WTC11 (cell line): ENCODE measurements around the gene GRAMD1A. TPM values are rescaled to one million over a fixed set of nuclear protein-coding genes. Genes with fewer than 3 reads are reported as not detected.
A peak's percentile ranks its signal among the peaks of the same experiment; 100 is the strongest.

Experiments
- ATAC-seq: fragments of 200-7000 bp; cut with Tn5 transposase; 2 replicates; pipeline ENCODE4 v1.10.0; 2021; ENCODE audit warnings: mild to moderate bottlenecking, moderate library complexity
- CTCF ChIA-PET: fragments of 300-600 bp; sonication (Branson Sonifier 250); formaldehyde crosslinking; loops from one replicate; lab custom pipeline; 2021; ENCODE audit warnings: antibody characterized with exemption; lab: Charles Lee
- POLR2A ChIA-PET: fragments of 350-600 bp; sonication (Branson Sonifier 250); formaldehyde crosslinking; loops from one replicate; lab custom pipeline; 2021; ENCODE audit warnings: antibody characterized with exemption; lab: Charles Lee
- DNase-seq: peaks from one replicate; pipeline ENCODE4 v3.0.0; 2021; ENCODE audit warnings: low spot score
- H3K27ac Mint-ChIP-seq: 2 replicates; pipeline ENCODE4 v1.8.0; 2021; ENCODE audit warnings: mixed read lengths
- H3K27me3 Mint-ChIP-seq: 2 replicates; pipeline ENCODE4 v1.8.0; 2021; ENCODE audit warnings: low read depth, mild to moderate bottlenecking, moderate library complexity, mixed read lengths
- H3K36me3 Mint-ChIP-seq: 2 replicates; pipeline ENCODE4 v1.8.0; 2021; ENCODE audit warnings: mixed read lengths
- H3K4me1 Mint-ChIP-seq: 2 replicates; pipeline ENCODE4 v1.8.0; 2022; ENCODE audit warnings: mixed read lengths
- H3K4me3 Mint-ChIP-seq: 2 replicates; pipeline ENCODE4 v1.8.0; 2021; ENCODE audit warnings: mild to moderate bottlenecking, moderate library complexity, mixed read lengths
- H3K9me3 Mint-ChIP-seq: 2 replicates; pipeline ENCODE4 v1.8.0; 2021; ENCODE audit warnings: mixed read lengths
- ATF1 ChIP-seq: sonication (generic); formaldehyde crosslinking; IDR thresholded peaks from 2 replicates; pipeline ENCODE4 v1.8.1; 2023; ENCODE audit warnings: mild to moderate bottlenecking, moderate library complexity, missing genetic modification reagents
- ATF2 ChIP-seq: sonication (generic); formaldehyde crosslinking; IDR thresholded peaks from 2 replicates; pipeline ENCODE4 v1.8.1; 2022; ENCODE audit warnings: low read depth, missing genetic modification reagents, borderline replicate concordance
- ATF6 ChIP-seq: sonication (generic); formaldehyde crosslinking; IDR thresholded peaks from 2 replicates; pipeline ENCODE4 v1.8.1; 2023; ENCODE audit warnings: mild to moderate bottlenecking, missing genetic modification reagents
- CDX4 ChIP-seq: fragments of 250-450 bp; sonication (Bioruptor Pico); IDR thresholded peaks from 2 replicates; pipeline ENCODE4 v1.9.0; 2021; ENCODE audit warnings: moderate library complexity, mild to moderate bottlenecking, inconsistent platforms, borderline replicate concordance
- CREM ChIP-seq: sonication (generic); formaldehyde crosslinking; IDR thresholded peaks from 2 replicates; pipeline ENCODE4 v1.8.1; 2022; ENCODE audit warnings: mild to moderate bottlenecking, missing genetic modification reagents, moderate library complexity
- FOXJ3 ChIP-seq: sonication (generic); formaldehyde crosslinking; IDR thresholded peaks from 2 replicates; pipeline ENCODE4 v1.9.0; 2021; ENCODE audit warnings: missing genetic modification reagents, mild to moderate bottlenecking, borderline replicate concordance
- FOXP4 ChIP-seq: sonication (generic); formaldehyde crosslinking; IDR thresholded peaks from 2 replicates; pipeline ENCODE4 v1.8.0; 2022; ENCODE audit warnings: mild to moderate bottlenecking, missing genetic modification reagents
- IRF2 ChIP-seq: sonication (generic); formaldehyde crosslinking; IDR thresholded peaks from 2 replicates; pipeline ENCODE4 v1.8.0; 2022; ENCODE audit warnings: low read depth, missing genetic modification reagents, borderline replicate concordance
- MYBL2 ChIP-seq: sonication (generic); formaldehyde crosslinking; IDR thresholded peaks from 2 replicates; pipeline ENCODE4 v1.8.1; 2023; ENCODE audit warnings: mild to moderate bottlenecking, moderate library complexity, missing genetic modification reagents
- PRDM15 ChIP-seq: sonication (generic); formaldehyde crosslinking; IDR thresholded peaks from 2 replicates; pipeline ENCODE4 v1.8.0; 2022; ENCODE audit warnings: missing genetic modification reagents
- RORB ChIP-seq: fragments of 250-450 bp; sonication (Bioruptor Pico); IDR thresholded peaks from 2 replicates; pipeline ENCODE4 v1.9.0; 2021; ENCODE audit warnings: mild to moderate bottlenecking
- SMAD3 ChIP-seq: sonication (generic); formaldehyde crosslinking; IDR thresholded peaks from 2 replicates; pipeline ENCODE4 v1.8.0; 2022; ENCODE audit warnings: missing genetic modification reagents, mild to moderate bottlenecking, borderline replicate concordance
- SMAD4 ChIP-seq: sonication (generic); formaldehyde crosslinking; IDR thresholded peaks from 2 replicates; pipeline ENCODE4 v1.8.0; 2022; ENCODE audit warnings: mild to moderate bottlenecking, missing genetic modification reagents
- SP1 ChIP-seq: sonication (generic); formaldehyde crosslinking; conservative IDR thresholded peaks from 2 replicates; pipeline ENCODE4 v1.8.1; 2022; ENCODE audit warnings: missing genetic modification reagents
- TEAD1 ChIP-seq: sonication (generic); formaldehyde crosslinking; IDR thresholded peaks from 2 replicates; pipeline ENCODE4 v1.8.0; 2022; ENCODE audit warnings: mild to moderate bottlenecking, missing genetic modification reagents
- USF1 ChIP-seq: sonication (generic); formaldehyde crosslinking; IDR thresholded peaks from 2 replicates; pipeline ENCODE4 v1.8.0; 2022; ENCODE audit warnings: mild to moderate bottlenecking, missing genetic modification reagents
- ZNF138 ChIP-seq: sonication (generic); formaldehyde crosslinking; conservative IDR thresholded peaks from 2 replicates; pipeline ENCODE4 v1.8.1; 2022; ENCODE audit warnings: mild to moderate bottlenecking, moderate library complexity, missing genetic modification reagents
- ZNF219 ChIP-seq: sonication (generic); formaldehyde crosslinking; IDR thresholded peaks from 2 replicates; pipeline ENCODE4 v1.8.0; 2023; ENCODE audit warnings: missing genetic modification reagents, mild to moderate bottlenecking, borderline replicate concordance
- ZSCAN18 ChIP-seq: fragments of 250-450 bp; sonication (Bioruptor Pico); IDR thresholded peaks from 2 replicates; pipeline ENCODE4 v2.1.2; 2022; ENCODE audit warnings: mild to moderate bottlenecking, moderate library complexity
- total RNA-seq: library from RNA; stranded (reverse); gene quantifications from 3 replicates; pipeline ENCODE4 v1.2.3, GENCODE V29; 2021

The GRAMD1A gene
- total RNA-seq, 1 experiment from 2014 or later, result 389 TPM

- ChIA-PET POLR2A (no interaction called here), CTCF (no interaction called here)
- Mint-ChIP-seq H3K36me3 (peaks cover 77% of the 10 kb centered on the region), H3K27ac (no peak overlapping the region), H3K4me3 (no peak overlapping the region), H3K27me3 (peaks cover 4% of the 10 kb centered on the region), H3K4me1 (no peaks in the 10 kb centered on the region), H3K9me3 (no peaks in the 10 kb centered on the region)
- DNase-seq (no peak), ATAC-seq (no peak)
- no peak for TF ChIP-seq SMAD4 (CRISPR knock-in tag)
- TF ChIP-seq SMAD3 (CRISPR knock-in tag), result no peak
- no peak for TF ChIP-seq TEAD1
- no peak for TF ChIP-seq FOXJ3 (CRISPR knock-in tag)
- no peak for TF ChIP-seq ZSCAN18 (CRISPR knock-in tag)
- no peak for TF ChIP-seq ZNF138 (CRISPR knock-in tag)
- TF ChIP-seq ATF6 (CRISPR knock-in tag), result no peak
Observed at GRCh38 chr19:35023428-35023827, 23.3 kb downstream of the GRAMD1A start.

- H3K4me3 Mint-ChIP-seq, result no peak overlapping the region
- H3K27me3 Mint-ChIP-seq, result peaks cover 5% of the 10 kb centered on the region
- ChIA-PET POLR2A (no interaction called here), CTCF (no interaction called here)
- H3K36me3 Mint-ChIP-seq, result peaks cover 72% of the 10 kb centered on the region
- H3K4me1 Mint-ChIP-seq, result no peaks in the 10 kb centered on the region
- H3K9me3 Mint-ChIP-seq, result no peaks in the 10 kb centered on the region
- ATAC-seq (no peak), DNase-seq (no peak)
- peak overlapping the region; percentile 41; the same call in 1 of the 2 replicates for H3K27ac Mint-ChIP-seq
- TF ChIP-seq MYBL2 (no peak), ATF1 (CRISPR knock-in tag) (no peak), ATF2 (CRISPR knock-in tag) (no peak), USF1 (CRISPR knock-in tag) (no peak), FOXP4 (CRISPR knock-in tag) (no peak), PRDM15 (CRISPR knock-in tag) (no peak), CREM (CRISPR knock-in tag) (no peak), IRF2 (CRISPR knock-in tag) (no peak), ZNF219 (CRISPR knock-in tag) (no peak), CDX4 (CRISPR knock-in tag) (no peak), RORB (CRISPR knock-in tag) (no peak), SP1 (CRISPR knock-in tag) (no peak)
- TF ChIP-seq, all 79 proteins: peak for 0
Observed at GRCh38 chr19:35024095-35024494, 24.0 kb downstream of the GRAMD1A start.
